PFSK-1 (cell line): ENCODE data around the gene CTAG2.
"Not testable (repeated sequence)": the region's sequence is repeated elsewhere in the genome, so short reads cannot be mapped to it uniquely, and the experiment has no call there.

ENCODE experiments used
- FOXP2 ChIP-seq: optimal IDR thresholded peaks from 2 replicates; pipeline ENCODE3; 2011; ENCODE audit warnings: borderline replicate concordance, control low read depth, inconsistent platforms; ENCODE audit not compliant: insufficient read depth; ENCODE audit errors: extremely low read length, extremely low read depth
- POLR2AphosphoS5 ChIP-seq: IDR thresholded peaks from 2 replicates; pipeline ENCODE4 v1.6.1; 2012; ENCODE audit warnings: low read depth, mild to moderate bottlenecking, control low read depth, low read length, moderate library complexity
- SIN3A ChIP-seq: IDR thresholded peaks from 2 replicates; pipeline ENCODE4 v1.6.1; 2012; ENCODE audit warnings: mild to moderate bottlenecking, low read length, moderate library complexity, borderline replicate concordance; ENCODE audit not compliant: insufficient read depth
- TAF1 ChIP-seq: IDR thresholded peaks from 2 replicates; pipeline ENCODE4 v1.6.1; 2012; ENCODE audit warnings: low read length, control low read depth, borderline replicate concordance; ENCODE audit not compliant: insufficient read depth
- TF ChIP-seq, protein P1 (sequence below), 2 experiments: IDR thresholded peaks; 2 replicates each; pipeline versions ENCODE4 v1.6.1 to v1.8.0; 2011 to 2012; ENCODE audit warnings: low read depth in 2 of 2, low read length in 2 of 2, control low read depth in 1 of 2, inconsistent platforms in 1 of 2, mild to moderate bottlenecking in 1 of 2, moderate library complexity in 1 of 2; ENCODE audit not compliant: insufficient read depth in 1 of 2

DNA sequence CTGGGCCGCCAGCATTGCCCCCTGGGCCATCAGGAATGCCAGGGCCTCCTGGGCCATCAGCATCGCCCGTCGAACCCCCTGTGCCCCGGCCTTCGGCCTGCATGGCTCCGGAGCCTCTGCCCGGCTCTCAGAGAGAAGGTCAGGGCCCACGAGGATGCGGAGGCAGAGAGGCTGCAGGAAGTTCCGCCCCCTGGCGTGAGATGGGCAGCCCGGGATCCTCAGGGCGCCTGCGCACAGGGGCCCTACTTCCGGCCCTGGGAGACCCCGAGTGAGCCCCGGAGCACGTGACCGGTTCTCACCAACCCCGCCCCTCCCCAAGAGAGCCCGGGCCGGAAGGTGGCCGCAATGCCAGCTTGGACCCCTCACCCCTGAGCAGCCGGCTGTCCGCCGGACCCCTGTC, at the start of gene CTAG2:
- not testable (repeated sequence) for TF ChIP-seq TAF1, POLR2AphosphoS5, SIN3A, FOXP2
- TF ChIP-seq, protein P1, sequence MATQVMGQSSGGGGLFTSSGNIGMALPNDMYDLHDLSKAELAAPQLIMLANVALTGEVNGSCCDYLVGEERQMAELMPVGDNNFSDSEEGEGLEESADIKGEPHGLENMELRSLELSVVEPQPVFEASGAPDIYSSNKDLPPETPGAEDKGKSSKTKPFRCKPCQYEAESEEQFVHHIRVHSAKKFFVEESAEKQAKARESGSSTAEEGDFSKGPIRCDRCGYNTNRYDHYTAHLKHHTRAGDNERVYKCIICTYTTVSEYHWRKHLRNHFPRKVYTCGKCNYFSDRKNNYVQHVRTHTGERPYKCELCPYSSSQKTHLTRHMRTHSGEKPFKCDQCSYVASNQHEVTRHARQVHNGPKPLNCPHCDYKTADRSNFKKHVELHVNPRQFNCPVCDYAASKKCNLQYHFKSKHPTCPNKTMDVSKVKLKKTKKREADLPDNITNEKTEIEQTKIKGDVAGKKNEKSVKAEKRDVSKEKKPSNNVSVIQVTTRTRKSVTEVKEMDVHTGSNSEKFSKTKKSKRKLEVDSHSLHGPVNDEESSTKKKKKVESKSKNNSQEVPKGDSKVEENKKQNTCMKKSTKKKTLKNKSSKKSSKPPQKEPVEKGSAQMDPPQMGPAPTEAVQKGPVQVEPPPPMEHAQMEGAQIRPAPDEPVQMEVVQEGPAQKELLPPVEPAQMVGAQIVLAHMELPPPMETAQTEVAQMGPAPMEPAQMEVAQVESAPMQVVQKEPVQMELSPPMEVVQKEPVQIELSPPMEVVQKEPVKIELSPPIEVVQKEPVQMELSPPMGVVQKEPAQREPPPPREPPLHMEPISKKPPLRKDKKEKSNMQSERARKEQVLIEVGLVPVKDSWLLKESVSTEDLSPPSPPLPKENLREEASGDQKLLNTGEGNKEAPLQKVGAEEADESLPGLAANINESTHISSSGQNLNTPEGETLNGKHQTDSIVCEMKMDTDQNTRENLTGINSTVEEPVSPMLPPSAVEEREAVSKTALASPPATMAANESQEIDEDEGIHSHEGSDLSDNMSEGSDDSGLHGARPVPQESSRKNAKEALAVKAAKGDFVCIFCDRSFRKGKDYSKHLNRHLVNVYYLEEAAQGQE (IDR thresholded peaks at IDR 0.05; ENCODE audit: insufficient read depth in 1 of 2, low read depth in 2 of 2, low read length in 2 of 2): not testable (repeated sequence)
